HCT116 (cell line): ENCODE measurements around the gene PIPOX.

Experiments
- ELF1 ChIP-seq: IDR thresholded peaks from 2 replicates; pipeline ENCODE4 v1.6.1; 2012; ENCODE audit warnings: low read depth, borderline replicate concordance
- JUND ChIP-seq: IDR thresholded peaks from 2 replicates; pipeline ENCODE4 v1.6.1; 2012
- POLR2A ChIP-seq: IDR thresholded peaks from 2 replicates; pipeline ENCODE4 v1.7.0; 2011; ENCODE audit warnings: borderline replicate concordance; ENCODE audit not compliant: insufficient read depth, insufficient read length; ENCODE audit errors: extremely low read depth
- POLR2AphosphoS5 ChIP-seq: IDR thresholded peaks from 2 replicates; pipeline ENCODE4 v1.6.1; 2011; ENCODE audit warnings: mild to moderate bottlenecking, low read depth, low read length, moderate library complexity
- YY1 ChIP-seq: IDR thresholded peaks from 2 replicates; pipeline ENCODE4 v1.6.1; 2011; ENCODE audit warnings: low read length, low read depth, moderate library complexity, mild to moderate bottlenecking; ENCODE audit not compliant: insufficient replicate concordance; ENCODE audit errors: extremely low read depth
- TF ChIP-seq, protein P1 (sequence below), 3 experiments: fragments of 200-600 bp in 1 of 3; sonication (generic) in 1 of 3; IDR thresholded peaks in 2 of 3; conservative IDR thresholded peaks in 1 of 3; 2 replicates each; pipeline ENCODE4 v1.5.1; 2012 to 2017; ENCODE audit warnings: low read depth in 2 of 3, low read length in 2 of 3, antibody characterized with exemption in 1 of 3, borderline replicate concordance in 1 of 3, control low read depth in 1 of 3, mild to moderate bottlenecking in 1 of 3, mixed read lengths in 1 of 3, mixed run types in 1 of 3, moderate library complexity in 1 of 3; ENCODE audit not compliant: insufficient read depth in 1 of 3

DNA sequence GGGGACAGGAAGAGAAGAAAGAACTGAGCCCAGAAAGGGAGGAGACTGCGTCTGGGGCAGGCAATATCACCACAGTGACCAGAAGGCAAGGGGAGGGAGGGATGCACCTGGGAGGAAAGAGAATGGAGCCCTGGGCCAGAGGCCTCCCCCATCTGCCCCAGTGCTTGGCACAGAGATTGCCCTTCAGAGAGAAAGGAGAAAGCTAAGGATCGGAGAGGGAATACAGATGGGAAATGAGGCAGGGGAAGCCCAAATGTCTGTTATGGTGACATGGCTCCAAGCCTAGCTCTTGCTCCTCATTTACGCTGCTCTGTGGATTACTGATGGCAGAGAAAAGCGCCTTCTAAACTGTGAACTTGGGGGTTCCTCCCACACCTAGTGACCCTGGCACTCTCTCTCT lies 47.2 kb downstream of the PIPOX start:
- TF ChIP-seq, protein P1, sequence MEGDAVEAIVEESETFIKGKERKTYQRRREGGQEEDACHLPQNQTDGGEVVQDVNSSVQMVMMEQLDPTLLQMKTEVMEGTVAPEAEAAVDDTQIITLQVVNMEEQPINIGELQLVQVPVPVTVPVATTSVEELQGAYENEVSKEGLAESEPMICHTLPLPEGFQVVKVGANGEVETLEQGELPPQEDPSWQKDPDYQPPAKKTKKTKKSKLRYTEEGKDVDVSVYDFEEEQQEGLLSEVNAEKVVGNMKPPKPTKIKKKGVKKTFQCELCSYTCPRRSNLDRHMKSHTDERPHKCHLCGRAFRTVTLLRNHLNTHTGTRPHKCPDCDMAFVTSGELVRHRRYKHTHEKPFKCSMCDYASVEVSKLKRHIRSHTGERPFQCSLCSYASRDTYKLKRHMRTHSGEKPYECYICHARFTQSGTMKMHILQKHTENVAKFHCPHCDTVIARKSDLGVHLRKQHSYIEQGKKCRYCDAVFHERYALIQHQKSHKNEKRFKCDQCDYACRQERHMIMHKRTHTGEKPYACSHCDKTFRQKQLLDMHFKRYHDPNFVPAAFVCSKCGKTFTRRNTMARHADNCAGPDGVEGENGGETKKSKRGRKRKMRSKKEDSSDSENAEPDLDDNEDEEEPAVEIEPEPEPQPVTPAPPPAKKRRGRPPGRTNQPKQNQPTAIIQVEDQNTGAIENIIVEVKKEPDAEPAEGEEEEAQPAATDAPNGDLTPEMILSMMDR (IDR thresholded peaks at IDR 0.05 in 2 of 3, conservative IDR thresholded peaks at IDR 0.05 in 1 of 3; ENCODE audit: borderline replicate concordance in 1 of 3, insufficient read depth in 1 of 3, low read depth in 2 of 3, low read length in 2 of 3) = no peak
- TF ChIP-seq POLR2A (no peak), YY1 (no peak), ELF1 (no peak), JUND (no peak), POLR2AphosphoS5 (no peak)
